DOHH2 (cell line): ENCODE measurements around the gene CACNA1F.

Source experiments
- H3F3A ChIP-seq: fragments of 200-600 bp; sonication (generic), shearing (Covaris generic); 2 replicates; pipeline ENCODE4 v1.6.0; 2016; ENCODE audit warnings: antibody characterized with exemption, mild to moderate bottlenecking; ENCODE audit not compliant: control insufficient read depth, insufficient read depth
- H3K27ac ChIP-seq: fragments of 200-600 bp; sonication (generic); 2 replicates; pipeline ENCODE4 v1.5.1; 2014; ENCODE audit warnings: low read depth, mild to moderate bottlenecking, low read length, moderate library complexity
- H3K27me3 ChIP-seq: fragments of 200-600 bp; sonication (generic); 2 replicates; pipeline ENCODE4 v1.6.1; 2014; ENCODE audit warnings: mild to moderate bottlenecking, low read length, mixed read lengths; ENCODE audit not compliant: control insufficient read depth
- H3K36me3 ChIP-seq: fragments of 200-600 bp; sonication (generic); 2 replicates; pipeline ENCODE4 v1.6.1; 2014; ENCODE audit warnings: mild to moderate bottlenecking, low read length, moderate library complexity, mixed read lengths; ENCODE audit not compliant: control insufficient read depth
- H3K4me1 ChIP-seq: fragments of 200-600 bp; sonication (generic); 2 replicates; pipeline ENCODE4 v1.6.1; 2014; ENCODE audit warnings: mild to moderate bottlenecking, low read length, mixed read lengths; ENCODE audit not compliant: control insufficient read depth
- H3K4me2 ChIP-seq: fragments of 200-600 bp; sonication (generic); 2 replicates; pipeline ENCODE4 v1.6.0; 2014; ENCODE audit warnings: mild to moderate bottlenecking, low read length, moderate library complexity
- H3K4me3 ChIP-seq: fragments of 200-600 bp; sonication (generic); 2 replicates; pipeline ENCODE4 v1.5.1; 2014; ENCODE audit warnings: mild to moderate bottlenecking, low read length, mixed read lengths
- H3K79me2 ChIP-seq: fragments of 200-600 bp; sonication (generic); 2 replicates; pipeline ENCODE4 v1.6.1; 2014; ENCODE audit warnings: mild to moderate bottlenecking, low read length, mixed read lengths; ENCODE audit not compliant: control insufficient read depth
- H3K9me2 ChIP-seq: fragments of 200-600 bp; sonication (generic); replicated peaks from 2 replicates; pipeline ENCODE4 v1.6.1; 2014; ENCODE audit warnings: mild to moderate bottlenecking, low read length, mixed read lengths; ENCODE audit not compliant: control insufficient read depth
- H3K9me3 ChIP-seq: fragments of 200-600 bp; sonication (generic); 2 replicates; pipeline ENCODE4 v1.6.1; 2014; ENCODE audit warnings: antibody characterized with exemption, low read length, mixed read lengths; ENCODE audit not compliant: control insufficient read depth, insufficient read depth
- H4K20me1 ChIP-seq: fragments of 200-600 bp; sonication (generic); 2 replicates; pipeline ENCODE4 v1.6.0; 2014; ENCODE audit warnings: low read depth, mild to moderate bottlenecking, antibody characterized with exemption, low read length, moderate library complexity; ENCODE audit not compliant: control insufficient read depth, insufficient read depth
- CTCF ChIP-seq: fragments of 200-600 bp; sonication (generic); IDR thresholded peaks from one replicate; pipeline ENCODE4 v1.5.1; 2014; ENCODE audit warnings: antibody characterized with exemption, mild to moderate bottlenecking, low read depth, low read length; ENCODE audit not compliant: poor library complexity, severe bottlenecking
- EZH2phosphoT487 ChIP-seq: fragments of 200-600 bp; sonication (generic); IDR thresholded peaks from 2 replicates; pipeline ENCODE4 v1.6.1; 2017; ENCODE audit warnings: borderline replicate concordance, mild to moderate bottlenecking, antibody characterized with exemption, low read length, moderate library complexity, mixed read lengths

Gene CACNA1F

GRCh38 chrX:49199315-49199595, 33.9 kb downstream of the CACNA1F start:
- TF ChIP-seq CTCF, result no peak
- no peak for TF ChIP-seq EZH2phosphoT487
- Histone ChIP-seq H3K27ac (no peak overlapping the region), H3K79me2 (no peaks in the 10 kb centered on the region), H3K4me3 (peak overlapping the region; percentile 60; the same call in 1 of the 2 replicates), H3F3A (no peaks in the 10 kb centered on the region), H4K20me1 (no peaks in the 10 kb centered on the region), H3K36me3 (no peaks in the 10 kb centered on the region), H3K4me1 (peaks cover 6% of the 10 kb centered on the region), H3K9me2 (no peaks in the 10 kb centered on the region), H3K4me2 (peak overlapping the region; percentile 64; the same call in 1 of the 2 replicates), H3K9me3 (no peaks in the 10 kb centered on the region), H3K27me3 (no peaks in the 10 kb centered on the region; the same call in 1 of the 2 replicates)

- Histone ChIP-seq H3F3A (no peaks in the 10 kb centered on the region), H3K4me2 (no peak overlapping the region), H3K4me1 (peaks cover 6% of the 10 kb centered on the region), H3K79me2 (no peaks in the 10 kb centered on the region), H4K20me1 (no peaks in the 10 kb centered on the region), H3K9me2 (no peaks in the 10 kb centered on the region), H3K27me3 (no peaks in the 10 kb centered on the region; the same call in 1 of the 2 replicates), H3K36me3 (no peaks in the 10 kb centered on the region), H3K27ac (no peak overlapping the region), H3K9me3 (no peaks in the 10 kb centered on the region), H3K4me3 (no peak overlapping the region)
- TF ChIP-seq CTCF (no peak), EZH2phosphoT487 (no peak)
Observed at GRCh38 chrX:49198540-49199314, 34.4 kb downstream of the CACNA1F start.

- Histone ChIP-seq H3K27ac (no peak overlapping the region), H3K4me2 (no peak overlapping the region), H3K4me3 (no peak overlapping the region)
Observed at GRCh38 chrX:49197543-49198087, 35.5 kb downstream of the CACNA1F start.

More at GRCh38 chrX:49197543-49198087, 35.5 kb downstream of the CACNA1F start:
- H3K4me1 ChIP-seq, result peaks cover 11% of the 10 kb centered on the region
- no peaks in the 10 kb centered on the region for H3K79me2 ChIP-seq
- H3K36me3 ChIP-seq, result no peaks in the 10 kb centered on the region
- H3F3A ChIP-seq, result no peaks in the 10 kb centered on the region
- no peaks in the 10 kb centered on the region for H3K9me3 ChIP-seq
- TF ChIP-seq CTCF, result no peak
- TF ChIP-seq EZH2phosphoT487, result no peak
- no peaks in the 10 kb centered on the region; the same call in 1 of the 2 replicates for H3K27me3 ChIP-seq
- no peaks in the 10 kb centered on the region for H4K20me1 ChIP-seq
- no peaks in the 10 kb centered on the region for H3K9me2 ChIP-seq
